IPS DF 19.7 (cell line): Measurements from ENCODE around the gene GPBAR1.
"Not testable (repeated sequence)": the region's sequence is repeated elsewhere in the genome, so short reads cannot be mapped to it uniquely, and the experiment has no call there.

Experiments
- DNase-seq: peaks from one replicate; pipeline ENCODE4 v3.0.0-alpha.2; 2013; ENCODE audit warnings: low read depth, low spot score

GPBAR1 gene

DNA sequence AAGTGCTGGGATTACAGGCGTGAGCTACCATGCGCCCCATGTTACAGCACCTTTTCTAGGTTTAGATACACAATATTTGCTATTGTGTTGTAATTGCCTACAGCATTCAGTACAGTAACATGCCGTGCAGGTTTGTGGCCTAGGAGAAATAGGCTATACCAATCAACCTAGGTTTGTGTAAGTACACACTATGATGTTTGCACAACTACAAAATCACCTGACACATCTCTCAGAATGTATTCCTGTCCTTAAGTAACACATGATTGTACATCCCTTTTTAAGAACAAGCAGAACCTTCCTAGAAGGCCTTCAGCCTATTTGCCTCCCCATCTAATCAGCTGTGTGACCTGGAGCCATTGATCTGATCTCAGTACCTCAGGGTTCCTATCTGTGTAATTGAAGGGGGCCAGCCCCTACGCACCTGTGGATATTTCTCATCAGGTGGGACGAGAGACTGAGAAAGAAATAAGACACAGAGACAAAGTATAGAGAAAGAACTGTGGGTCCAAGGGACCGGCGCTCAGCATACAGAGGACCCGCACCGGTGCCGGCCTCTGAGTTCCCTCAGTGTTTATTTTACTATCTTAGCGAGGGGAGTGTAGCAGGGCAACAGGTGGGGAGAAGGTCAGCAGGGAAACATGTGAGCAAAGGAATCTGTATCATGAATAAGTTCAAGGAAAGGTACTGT lies 50.2 kb downstream of the GPBAR1 start:
- DNase-seq: no peak

DNA sequence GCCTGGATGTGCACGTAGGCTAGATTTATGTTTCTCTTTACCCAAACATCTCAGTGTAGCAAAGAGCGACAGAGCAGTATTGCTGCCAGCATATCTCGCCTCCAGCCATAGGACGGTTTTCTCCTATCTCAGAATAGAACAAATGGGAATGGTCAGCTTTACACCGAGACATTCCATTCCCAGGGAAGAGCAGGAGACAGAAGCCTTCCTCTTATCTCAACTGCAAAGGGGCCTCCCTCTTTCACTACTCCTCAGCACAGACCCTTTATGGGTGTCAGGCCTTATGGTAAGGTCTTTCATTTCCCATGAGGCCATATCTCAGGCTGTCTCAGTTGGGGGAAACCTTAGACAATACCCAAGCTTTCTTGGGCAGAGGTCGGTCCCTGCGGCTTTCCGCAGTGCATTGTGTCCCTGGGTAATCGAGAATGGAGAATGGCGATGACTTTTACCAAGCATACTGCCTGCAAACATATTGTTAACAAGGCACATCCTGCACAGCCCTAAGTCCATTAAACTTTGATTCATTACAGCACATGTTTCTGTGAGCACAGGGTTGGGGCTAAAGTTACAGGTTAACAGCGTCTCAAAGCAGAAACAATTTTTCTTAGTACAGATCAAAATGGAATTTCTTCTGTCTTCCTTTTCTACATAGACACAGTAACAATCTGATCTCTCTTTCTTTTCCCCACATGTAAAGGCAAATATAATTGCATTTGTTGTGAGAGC lies 50.9 kb downstream of the GPBAR1 start:
- not testable (repeated sequence) for DNase-seq

GRCh38 chr2:218312267-218312756 lies 51.5 kb downstream of the GPBAR1 start:
- no peak for DNase-seq

DNA sequence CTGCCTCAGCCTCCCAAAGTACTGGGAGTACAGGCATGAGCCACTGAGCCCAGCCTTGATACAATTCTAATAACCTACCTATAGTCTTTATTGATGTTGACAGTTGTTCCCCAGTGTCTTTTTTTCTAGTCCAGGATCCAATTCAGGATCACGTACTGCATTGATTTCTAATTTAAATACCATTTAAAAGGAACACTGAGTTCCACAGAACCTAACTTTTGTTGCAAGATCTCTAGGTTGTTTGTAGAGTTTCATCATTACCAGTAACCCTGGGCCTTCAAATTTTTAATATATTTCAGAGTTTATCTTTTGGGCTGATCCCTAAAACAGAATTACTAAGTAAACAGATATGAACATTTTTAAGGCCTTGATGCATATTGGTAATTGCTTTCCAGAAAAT lies 52.5 kb downstream of the GPBAR1 start:
- no peak for DNase-seq
